ENCODE results near the gene FREM2.

GRCh38 chr13:38785042-38785441 is 98.2 kb downstream of the FREM2 start:
- no peak for TF ChIP-seq TAF1 (IDR thresholded peaks at IDR 0.05; ENCODE audit: borderline replicate concordance, low read depth, low read length)
- no peak for TF ChIP-seq POLR2AphosphoS5 (IDR thresholded peaks at IDR 0.05; ENCODE audit: low read depth, low read length)
- TF ChIP-seq CTCF (IDR thresholded peaks at IDR 0.05): no peak
- no peak for TF ChIP-seq RAD21 (IDR thresholded peaks at IDR 0.05; ENCODE audit: low read length)
- TF ChIP-seq FOXJ3 (CRISPR knock-in tag; IDR thresholded peaks at IDR 0.05): no peak
- TF ChIP-seq YY1 (IDR thresholded peaks at IDR 0.05; ENCODE audit: low read depth): no peak
- no peak for TF ChIP-seq RFX5 (IDR thresholded peaks at IDR 0.05; ENCODE audit: low read length)
- TF ChIP-seq GABPA (IDR thresholded peaks at IDR 0.05; ENCODE audit: low read depth): no peak
- no peak for TF ChIP-seq TCF12 (IDR thresholded peaks at IDR 0.05)
- TF ChIP-seq FOXM1 (IDR thresholded peaks at IDR 0.05; ENCODE audit: low read depth): no peak
- no peak for TF ChIP-seq ZBTB33 (IDR thresholded peaks at IDR 0.05; ENCODE audit: borderline replicate concordance, low read depth)
